Endometrial microvascular endothelial cells (primary cell): ENCODE results near the gene SPINK8. TPM values are rescaled to one million over a fixed set of nuclear protein-coding genes. Genes with fewer than 3 reads are reported as not detected.

Source experiments
- total RNA-seq: library from RNA; depleted of rRNA; stranded (reverse); fragments of >200 nt; gene quantifications from one replicate; pipeline ENCODE4 v1.2.3, GENCODE V29; 2015; ENCODE audit errors: inconsistent ontology term

SPINK8 gene
- total RNA-seq, 1 donor from 2014 or later: not detected

Other genes with a start within 250 kb of the SPINK8 start
- gene CDC25A, start 145.2 kb downstream of the SPINK8 start, total RNA-seq: 15.6 TPM
- gene CAMP, start 110.2 kb downstream of the SPINK8 start, total RNA-seq: not detected
- gene ZNF589, start 92.6 kb downstream of the SPINK8 start, total RNA-seq: 4.2 TPM
- gene NME6, start 32.3 kb downstream of the SPINK8 start, total RNA-seq: 37.5 TPM
- not detected for gene FBXW12, start 38.6 kb upstream of the SPINK8 start, total RNA-seq
- gene PLXNB1, start 96.4 kb upstream of the SPINK8 start, total RNA-seq: 12.2 TPM
- 20.8 TPM for gene CCDC51, start 106.5 kb upstream of the SPINK8 start, total RNA-seq
- 329 TPM for gene TMA7, start 106.6 kb upstream of the SPINK8 start, total RNA-seq
- gene ATRIP, start 113.1 kb upstream of the SPINK8 start, total RNA-seq: 10.7 TPM
- 359 TPM for gene SHISA5, start 170.5 kb upstream of the SPINK8 start, total RNA-seq
- 3.3 TPM for gene PFKFB4, start 223.1 kb upstream of the SPINK8 start, total RNA-seq
- gene UCN2, start 230.1 kb upstream of the SPINK8 start, total RNA-seq: not detected